Activated CD4-positive, alpha-beta T cell treated with anti-CD3 and anti-CD28 coated beads, Interleukin-2, Interleukin-6, amounts not matched to agents 100 ng/mL and 50 ng/mL, durations not matched to agents 16 hours and 8 hours (primary cell): ENCODE measurements around the gene DNM3.
A peak's percentile ranks its signal among the peaks of the same experiment; 100 is the strongest.
"Not testable (repeated sequence)": the region's sequence is repeated elsewhere in the genome, so short reads cannot be mapped to it uniquely, and the experiment has no call there.

ENCODE experiments used
- DNase-seq: peaks from one replicate; pipeline ENCODE4 v3.0.0-alpha.2; 2020

DNM3 gene

GRCh38 chr1:172401892-172402291, 560.6 kb downstream of the DNM3 start:
- DNase-seq: peak; percentile 22

- no peak for DNase-seq
These were observed 561.7 kb downstream of the DNM3 start for GRCh38 chr1:172402878-172403569.

GRCh38 chr1:172404121-172404520, 562.8 kb downstream of the DNM3 start:
- no peak for DNase-seq

DNA sequence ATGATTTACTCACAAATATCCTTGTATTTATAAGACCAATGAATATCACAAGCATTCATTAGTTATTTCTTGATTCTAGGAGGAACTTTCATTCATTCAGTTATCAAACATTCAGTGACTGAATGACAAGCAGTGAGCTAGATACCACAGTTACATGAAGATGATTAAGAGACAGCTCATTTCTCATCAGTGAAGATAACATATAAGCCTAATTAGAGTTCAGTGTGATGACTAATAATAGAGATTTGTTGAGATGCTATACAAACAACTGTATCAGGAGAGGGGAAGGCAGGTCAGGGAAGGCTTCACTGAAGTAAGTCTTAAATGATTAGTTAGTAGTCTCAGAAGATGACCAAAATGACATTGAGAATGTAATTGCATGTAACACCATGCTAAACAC, 564.6 kb downstream of the DNM3 start:
- no peak for DNase-seq

- DNase-seq: no peak
These were observed 565.7 kb downstream of the DNM3 start for GRCh38 chr1:172406968-172407367.

- DNase-seq: no peak
These were observed 567.7 kb downstream of the DNM3 start for GRCh38 chr1:172408958-172409357.

GRCh38 chr1:172410027-172410426, 568.7 kb downstream of the DNM3 start:
- no peak for DNase-seq

- DNase-seq: no peak
These were observed 570.6 kb downstream of the DNM3 start for GRCh38 chr1:172411791-172412338.

DNA sequence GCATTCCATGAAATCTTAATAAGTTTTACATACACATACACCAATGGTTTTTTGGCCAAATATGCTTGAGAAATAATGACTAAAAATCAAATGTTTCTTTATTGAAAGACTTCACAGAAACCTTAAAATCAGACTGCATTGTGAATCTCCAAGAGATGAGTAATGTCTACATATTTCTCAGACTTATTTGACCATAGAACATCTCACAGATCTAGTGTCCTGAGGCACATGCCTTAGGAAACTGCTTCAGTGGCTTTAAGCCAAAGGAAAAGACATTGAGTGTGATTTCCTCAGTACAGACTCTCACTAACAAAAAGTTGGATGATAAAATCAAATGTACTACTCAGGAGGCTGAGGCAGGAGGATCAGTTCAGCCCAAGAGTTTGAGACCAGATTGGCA, 573.0 kb downstream of the DNM3 start:
- DNase-seq: no peak

DNA sequence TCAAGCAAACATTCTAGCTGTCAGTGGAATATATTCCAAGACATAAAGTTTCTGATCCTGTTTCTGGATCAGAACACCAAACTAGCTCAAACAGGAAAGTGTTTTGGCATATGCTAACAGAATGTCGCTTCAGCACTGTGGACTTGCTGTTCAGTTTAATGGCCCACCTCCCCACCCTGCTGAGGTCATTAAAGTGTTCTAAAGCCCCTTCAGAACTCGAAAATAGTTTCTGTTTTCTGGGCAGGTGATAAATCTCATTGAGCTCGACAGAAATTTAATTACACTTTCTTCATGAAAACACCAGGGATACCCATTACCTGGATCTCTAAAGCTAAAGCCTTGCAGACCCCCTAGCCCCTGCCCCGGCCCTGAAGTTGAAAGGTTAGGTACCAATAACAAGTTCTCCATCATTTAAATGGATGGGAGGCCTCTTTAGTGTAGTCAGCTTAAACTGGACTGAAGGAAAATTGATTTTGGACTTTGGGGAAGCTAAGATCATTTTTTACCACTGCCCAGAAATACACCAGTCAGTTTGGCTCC, 575.3 kb downstream of the DNM3 start:
- DNase-seq: no peak

- DNase-seq: no peak
These were observed 576.3 kb downstream of the DNM3 start for GRCh38 chr1:172417557-172417956.

GRCh38 chr1:172420385-172420784, 579.1 kb downstream of the DNM3 start, which contains the start of gene C1orf105:
Gene C1orf105, plus strand, starts transcription at chr1:172420685. Its CDS starts 201 bp downstream, at chr1:172420886.
- DNase-seq: no peak

DNA sequence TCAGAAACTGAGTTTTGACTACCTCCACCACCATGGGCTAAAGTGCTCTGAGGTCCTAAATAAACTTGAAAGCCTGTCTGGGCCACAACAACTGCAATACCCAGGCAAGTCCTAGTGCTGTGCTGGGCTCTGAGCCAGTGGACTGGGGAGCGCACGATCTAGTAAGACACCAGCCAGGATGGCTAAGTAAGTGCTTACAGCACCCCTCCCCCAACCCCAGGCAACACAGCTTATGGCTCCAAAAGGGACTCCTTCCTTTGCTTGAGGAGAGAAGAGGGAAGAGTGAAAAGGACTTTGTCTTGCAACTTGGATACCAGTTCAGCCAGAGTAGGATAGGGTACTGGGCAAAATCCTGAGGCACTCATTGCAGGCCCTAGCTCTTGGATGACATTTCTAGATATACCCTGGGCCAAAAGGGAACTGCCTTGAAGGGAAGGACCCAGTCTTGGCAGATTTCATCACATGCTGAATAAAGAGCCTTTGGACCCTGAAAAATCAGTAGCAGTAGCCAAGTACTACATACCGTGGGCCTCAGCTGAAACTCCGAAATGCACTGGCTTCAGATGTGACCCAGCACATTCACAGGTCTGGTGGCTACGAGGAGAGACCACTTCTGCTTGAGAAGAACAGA, 580.8 kb downstream of the DNM3 start:
- no peak for DNase-seq

- DNase-seq: no peak
These were observed 582.0 kb downstream of the DNM3 start for GRCh38 chr1:172423336-172423735.

GRCh38 chr1:172425339-172425738, 584.0 kb downstream of the DNM3 start:
- no peak for DNase-seq

DNA sequence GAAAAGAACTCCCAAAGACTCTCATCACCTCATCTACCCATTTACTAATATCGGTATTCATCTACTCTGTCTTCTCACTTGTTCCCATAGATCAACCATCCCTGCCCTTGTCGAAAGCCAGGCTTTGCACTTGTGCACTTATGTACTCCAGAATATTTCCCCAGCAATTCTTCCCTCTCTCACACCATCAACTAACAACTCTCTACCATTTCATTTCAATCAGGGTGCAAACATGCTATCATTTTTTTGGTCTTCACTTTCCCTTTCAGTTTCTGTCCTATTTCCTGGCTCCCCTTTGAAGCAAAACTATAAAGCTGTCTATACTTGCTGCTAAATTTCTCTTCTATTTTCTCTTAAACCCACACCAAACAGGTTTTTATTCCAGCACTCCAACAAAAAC, 585.9 kb downstream of the DNM3 start:
- no peak for DNase-seq

GRCh38 chr1:172429331-172430127, 588.2 kb downstream of the DNM3 start:
- DNase-seq: peak; percentile 69

DNA sequence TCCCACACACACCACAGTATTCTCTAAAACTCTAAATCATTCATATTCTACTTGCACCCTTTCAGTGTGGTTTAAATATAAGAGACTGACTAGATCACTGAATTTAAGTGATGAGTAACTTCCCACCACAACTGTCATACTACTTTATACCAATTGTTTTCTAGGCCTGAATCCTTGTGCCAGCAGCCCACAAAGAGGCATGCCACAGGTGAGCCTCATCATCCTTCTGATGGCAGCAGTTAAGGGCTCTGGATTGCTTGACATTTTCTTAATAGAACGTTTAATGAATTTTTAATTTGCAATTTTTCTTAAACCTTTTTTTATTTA, 588.8 kb downstream of the DNM3 start:
- no peak for DNase-seq

DNA sequence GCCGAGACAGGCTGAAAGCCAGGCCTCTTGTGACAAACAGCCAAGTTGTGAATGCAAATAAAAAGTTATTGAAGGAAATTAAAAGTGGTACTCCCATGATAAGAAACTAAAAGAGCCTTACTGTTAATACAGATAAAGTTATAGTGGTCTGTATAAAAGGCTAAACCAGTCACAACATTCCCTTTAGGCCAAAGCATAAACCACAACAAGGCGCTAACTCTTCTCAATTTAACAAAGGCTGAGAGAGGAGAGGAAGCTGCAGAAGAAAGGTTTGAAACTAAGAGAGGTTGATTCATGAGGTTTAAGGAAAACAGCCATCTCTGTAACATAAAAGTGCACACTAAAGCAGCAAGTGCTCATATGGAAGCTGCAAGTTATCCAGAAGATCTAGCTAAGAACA, 589.9 kb downstream of the DNM3 start:
- DNase-seq: no peak

- no peak for DNase-seq
These were observed 590.5 kb downstream of the DNM3 start for GRCh38 chr1:172431721-172432192.

- not testable (repeated sequence) for DNase-seq
These were observed 595.9 kb downstream of the DNM3 start for GRCh38 chr1:172437183-172437582.

DNA sequence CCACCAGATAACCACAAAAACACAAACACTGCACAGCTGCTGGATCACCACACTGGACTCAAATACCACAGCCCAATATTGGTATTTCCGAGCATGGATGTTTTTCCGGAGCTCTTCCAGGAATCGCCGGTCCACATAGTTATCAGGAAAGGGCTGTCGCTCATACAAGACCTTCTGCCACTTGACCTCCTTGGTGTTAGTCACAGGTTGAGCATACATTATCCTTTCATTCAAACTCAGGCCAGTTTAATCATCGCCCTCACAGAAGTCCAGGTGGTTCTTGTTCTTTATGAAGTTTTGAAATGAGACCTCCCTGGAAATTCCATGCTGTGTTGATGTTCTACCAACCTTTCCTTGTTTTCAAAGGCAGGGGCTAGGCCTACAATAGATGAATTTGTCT, 601.1 kb downstream of the DNM3 start:
- DNase-seq: no peak

DNA sequence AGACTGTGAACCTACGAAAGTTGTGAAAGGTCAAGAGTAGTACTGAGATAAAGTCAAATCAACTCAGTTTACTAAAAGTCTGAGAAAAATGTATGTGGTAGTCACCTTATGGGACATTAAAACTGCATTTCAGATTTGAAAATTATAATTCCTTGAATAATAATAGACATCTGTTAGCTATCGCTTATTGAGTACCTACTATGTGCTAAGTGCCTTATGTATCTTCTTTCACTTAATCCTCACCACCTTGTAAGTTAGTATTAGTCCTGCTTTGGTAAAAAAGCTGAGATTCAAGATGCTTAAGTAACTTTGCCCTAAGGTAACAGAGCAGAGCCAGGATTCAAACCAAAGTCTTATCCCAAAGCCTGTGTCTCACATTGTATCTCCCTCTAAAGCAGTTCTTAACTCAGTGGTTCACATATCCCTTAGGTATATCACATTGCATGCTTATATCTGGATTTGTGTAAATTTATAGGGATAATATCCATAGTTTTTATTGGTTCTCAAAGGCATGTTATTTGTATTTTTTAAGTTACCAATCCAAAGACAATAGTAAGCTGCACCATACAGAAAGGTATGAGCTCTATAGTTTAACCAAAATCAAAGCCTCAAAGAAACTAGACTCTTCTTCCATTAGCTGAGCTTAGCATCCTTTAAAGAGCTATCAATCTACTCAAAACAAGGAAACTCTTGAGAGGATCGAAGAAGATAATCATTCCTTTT, 601.7 kb downstream of the DNM3 start:
- no peak for DNase-seq
